Trophoblast cell (in vitro differentiated cells and primary cell): ENCODE results near the gene ITFG1.

Source experiments
- DNase-seq, 2 donors: peaks; one replicate each; pipeline ENCODE4 v3.0.0-alpha.2; 2016
- H2AFZ ChIP-seq: 2 replicates; pipeline ENCODE4 v1.6.1; 2013; ENCODE audit warnings: low read length, moderate library complexity, mild to moderate bottlenecking; ENCODE audit not compliant: insufficient read depth, poor library complexity
- H2AK5ac ChIP-seq: 2 replicates; pipeline ENCODE4 v1.6.1; 2013; ENCODE audit warnings: mild to moderate bottlenecking, low read length
- H2BK120ac ChIP-seq: 2 replicates; pipeline ENCODE4 v1.6.1; 2013; ENCODE audit warnings: low read length, mild to moderate bottlenecking, moderate library complexity; ENCODE audit not compliant: insufficient read depth, poor library complexity
- H2BK12ac ChIP-seq: 2 replicates; pipeline ENCODE4 v1.6.1; 2013; ENCODE audit warnings: mild to moderate bottlenecking, low read length, moderate library complexity
- H2BK5ac ChIP-seq: 2 replicates; pipeline ENCODE4 v1.6.1; 2013; ENCODE audit warnings: low read length, low read depth, moderate library complexity, mild to moderate bottlenecking; ENCODE audit not compliant: poor library complexity
- H3K14ac ChIP-seq: 2 replicates; pipeline ENCODE4 v1.6.1; 2013; ENCODE audit warnings: mild to moderate bottlenecking, low read length
- H3K18ac ChIP-seq: 2 replicates; pipeline ENCODE4 v1.6.1; 2013; ENCODE audit warnings: mild to moderate bottlenecking, low read length
- H3K23ac ChIP-seq: 2 replicates; pipeline ENCODE4 v1.6.1; 2013; ENCODE audit warnings: low read length
- H3K27ac ChIP-seq: 2 replicates; pipeline ENCODE4 v1.5.1; 2013; ENCODE audit warnings: low read depth, mild to moderate bottlenecking, inconsistent platforms, low read length, moderate library complexity
- H3K27me3 ChIP-seq: 2 replicates; pipeline ENCODE4 v1.6.1; 2013; ENCODE audit warnings: inconsistent platforms, mild to moderate bottlenecking, low read length, moderate library complexity; ENCODE audit not compliant: insufficient read depth
- H3K36me3 ChIP-seq, 2 experiments: 1 replicate in 1 of 2; 2 replicates in 1 of 2; pipeline ENCODE4 v1.6.1; 2013; ENCODE audit warnings: low read length in 2 of 2, mild to moderate bottlenecking in 2 of 2, moderate library complexity in 1 of 2; ENCODE audit not compliant: insufficient read depth in 2 of 2, control insufficient read depth in 1 of 2
- H3K4ac ChIP-seq: 2 replicates; pipeline ENCODE4 v1.6.1; 2013; ENCODE audit warnings: low read depth, mild to moderate bottlenecking, low read length, moderate library complexity
- H3K4me1 ChIP-seq, 2 experiments: 1 replicate in 1 of 2; 2 replicates in 1 of 2; pipeline ENCODE4 v1.6.1; 2013; ENCODE audit warnings: low read length in 2 of 2, mild to moderate bottlenecking in 2 of 2, moderate library complexity in 1 of 2; ENCODE audit not compliant: insufficient read depth in 2 of 2, control insufficient read depth in 1 of 2
- H3K4me2 ChIP-seq: 2 replicates; pipeline ENCODE4 v1.6.1; 2013; ENCODE audit warnings: inconsistent platforms, mild to moderate bottlenecking, low read length, moderate library complexity
- H3K4me3 ChIP-seq: 2 replicates; pipeline ENCODE4 v1.5.1; 2013; ENCODE audit warnings: mild to moderate bottlenecking, low read depth, low read length, inconsistent platforms
- H3K79me1 ChIP-seq: one replicate; pipeline ENCODE4 v1.6.1; 2013; ENCODE audit warnings: low read length
- H3K79me2 ChIP-seq: 2 replicates; pipeline ENCODE4 v1.6.1; 2013; ENCODE audit warnings: low read length, mild to moderate bottlenecking; ENCODE audit not compliant: control insufficient read depth, insufficient read depth, poor library complexity
- H3K9ac ChIP-seq: 2 replicates; pipeline ENCODE4 v1.6.1; 2013; ENCODE audit warnings: mild to moderate bottlenecking, low read length
- H3K9me3 ChIP-seq: 2 replicates; pipeline ENCODE4 v1.6.1; 2013; ENCODE audit warnings: low read depth, mild to moderate bottlenecking, control low read depth, inconsistent platforms, low read length; ENCODE audit not compliant: insufficient read depth
- H4K12ac ChIP-seq: 2 replicates; pipeline ENCODE4 v1.6.1; 2013; ENCODE audit warnings: low read depth, mild to moderate bottlenecking, low read length, moderate library complexity
- H4K8ac ChIP-seq: 2 replicates; pipeline ENCODE4 v1.6.1; 2013; ENCODE audit warnings: low read depth, mild to moderate bottlenecking, low read length, moderate library complexity
- H4K91ac ChIP-seq: one replicate; pipeline ENCODE4 v1.6.1; 2013; ENCODE audit warnings: low read depth, mild to moderate bottlenecking, low read length, moderate library complexity
- WGBS: extraction: QIAGEN DNeasy Blood & Tissue Kit; methylation state at CpG from one replicate; pipeline ENCODE4 v1.1.7; 2013; ENCODE audit warnings: missing lambda C conversion rate; ENCODE audit not compliant: insufficient read length, insufficient coverage; ENCODE audit errors: extremely low coverage; 5-methylcytosine and 5-hydroxymethylcytosine counted together

The ITFG1 gene

DNA sequence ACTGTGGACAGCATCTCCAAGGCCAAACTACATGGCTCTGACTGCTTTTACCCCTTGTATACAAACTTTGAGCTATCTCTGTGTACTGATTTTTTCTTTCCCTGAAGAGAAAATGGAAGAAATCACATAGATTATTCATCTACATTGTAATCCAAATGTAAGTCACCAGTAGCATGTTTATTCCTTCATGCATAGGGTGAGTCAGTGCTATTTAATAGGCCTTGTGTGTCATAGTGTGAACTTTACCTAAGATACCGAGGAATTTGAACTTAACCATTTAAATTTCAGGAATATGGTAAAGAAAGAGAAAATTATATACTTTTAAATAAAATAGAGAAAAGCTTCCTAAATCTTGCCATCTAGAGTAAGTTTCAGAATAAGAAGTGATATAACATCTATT, 16.8 kb upstream of the ITFG1 start:
- Histone ChIP-seq H3K4me2 (no peak overlapping the region), H4K8ac (no peak overlapping the region), H3K36me3 (peaks cover 0 to 3% of the 10 kb centered on the region in 2 experiments), H2BK12ac (no peak overlapping the region), H3K27ac (no peak overlapping the region), H3K23ac (no peak overlapping the region), H2AK5ac (no peak overlapping the region), H4K91ac (no peak overlapping the region), H3K9ac (no peak overlapping the region), H3K27me3 (no peaks in the 10 kb centered on the region), H3K14ac (no peak overlapping the region), H2BK120ac (no peak overlapping the region), H4K12ac (no peak overlapping the region), H3K79me1 (no peaks in the 10 kb centered on the region), H3K9me3 (no peaks in the 10 kb centered on the region), H3K79me2 (peaks cover under 1% of the 10 kb centered on the region), H3K4me1 (no peaks in the 10 kb centered on the region), H3K4ac (no peak overlapping the region), H3K18ac (no peak overlapping the region), H3K4me3 (no peak overlapping the region), H2AFZ (no peak overlapping the region), H2BK5ac (no peak overlapping the region)
- DNase-seq, result no peak
- no CpG with 5 or more reads among the region's 1 CpG for WGBS

DNA sequence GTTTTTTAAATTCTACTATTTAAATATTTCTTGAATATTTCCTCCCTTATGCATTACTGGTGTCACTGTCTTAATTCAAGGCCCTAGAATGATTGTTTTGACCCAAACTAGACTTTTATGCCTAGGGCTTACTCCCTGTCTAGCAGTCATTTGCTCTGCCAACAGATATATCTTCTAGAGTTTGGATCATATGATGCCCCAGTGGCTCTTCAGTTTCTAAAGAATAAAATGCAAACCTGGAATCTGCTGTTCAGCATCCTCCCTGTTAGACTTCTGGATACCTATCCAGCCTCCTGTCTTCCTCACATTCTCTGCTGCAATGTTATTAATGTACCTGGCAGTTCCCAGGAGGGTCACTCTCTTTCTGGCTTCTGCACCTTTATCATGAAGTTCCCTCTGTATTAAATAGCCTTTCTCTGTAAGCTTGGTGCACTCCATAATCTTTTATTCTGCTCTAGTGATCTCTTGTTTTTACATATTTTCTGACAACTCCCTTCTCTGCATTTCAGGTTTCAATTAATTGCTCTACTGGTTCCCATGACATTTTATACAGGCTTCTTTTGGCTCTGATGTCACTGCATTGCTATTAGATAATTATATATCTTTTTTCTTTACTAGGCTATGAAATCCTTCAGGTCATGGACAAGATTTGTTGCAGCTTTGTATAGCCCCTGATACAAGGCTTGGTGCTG, 15.9 kb upstream of the ITFG1 start:
- Histone ChIP-seq H2AFZ (no peak overlapping the region), H2BK120ac (no peak overlapping the region), H3K4me3 (no peak overlapping the region), H3K4ac (no peak overlapping the region), H3K9ac (no peak overlapping the region), H3K36me3 (peaks cover 0 to 3% of the 10 kb centered on the region in 2 experiments), H3K4me1 (no peaks in the 10 kb centered on the region), H2BK12ac (no peak overlapping the region), H3K27ac (no peak overlapping the region), H3K23ac (no peak overlapping the region), H3K14ac (no peak overlapping the region), H4K12ac (no peak overlapping the region), H3K4me2 (no peak overlapping the region), H2AK5ac (no peak overlapping the region), H3K9me3 (no peaks in the 10 kb centered on the region), H4K8ac (no peak overlapping the region), H3K79me1 (no peaks in the 10 kb centered on the region), H3K18ac (no peak overlapping the region), H3K27me3 (no peaks in the 10 kb centered on the region), H4K91ac (no peak overlapping the region), H2BK5ac (no peak overlapping the region), H3K79me2 (peaks cover 2% of the 10 kb centered on the region)
- DNase-seq, result no peak

DNA sequence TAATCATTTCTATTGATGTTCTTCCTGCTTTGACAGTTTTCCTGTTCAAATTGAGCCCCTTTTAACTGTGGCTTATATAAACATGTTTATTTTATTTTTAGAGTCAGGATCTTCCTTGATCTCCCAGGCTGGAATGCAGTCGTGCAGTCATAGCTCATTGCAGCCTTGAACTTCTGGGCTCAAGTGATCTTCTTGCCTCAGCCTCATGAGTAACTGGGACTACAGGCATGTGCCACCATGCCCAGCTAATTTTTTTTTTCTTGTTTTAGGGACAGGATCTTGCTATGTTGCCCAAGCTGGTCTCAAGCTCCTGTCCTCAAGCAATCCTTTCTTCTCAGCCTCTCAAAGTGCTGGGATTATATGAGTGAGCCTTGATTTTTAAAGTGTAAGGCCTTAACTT, 14.9 kb upstream of the ITFG1 start:
- H3K4ac ChIP-seq, result no peak overlapping the region

DNA sequence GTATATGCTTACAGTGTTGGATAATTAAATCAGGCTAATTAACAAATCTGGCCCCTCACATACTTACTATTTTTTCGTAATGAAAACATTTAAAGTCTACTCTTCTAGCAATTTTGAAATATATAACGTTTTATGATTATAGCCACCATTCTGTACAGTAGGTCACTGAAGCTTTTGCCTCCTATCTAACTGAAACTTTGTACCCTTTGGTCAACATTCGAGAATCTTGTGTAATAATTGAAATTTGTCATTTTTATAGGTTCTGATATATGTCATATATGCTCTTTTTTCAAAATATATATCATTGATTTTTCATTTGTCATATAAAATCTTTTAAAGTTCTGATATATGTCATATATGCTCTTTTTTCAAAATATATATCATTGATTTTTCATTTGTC, 12.9 kb upstream of the ITFG1 start:
- Histone ChIP-seq H3K27ac (no peak overlapping the region), H4K8ac (no peak overlapping the region), H4K91ac (no peak overlapping the region), H2AK5ac (no peak overlapping the region), H3K4me2 (no peak overlapping the region), H3K14ac (no peak overlapping the region), H3K36me3 (peaks cover 0 to 3% of the 10 kb centered on the region in 2 experiments), H3K79me1 (peaks cover 2% of the 10 kb centered on the region), H3K79me2 (peaks cover 2% of the 10 kb centered on the region), H2AFZ (no peak overlapping the region), H2BK120ac (no peak overlapping the region), H3K27me3 (no peaks in the 10 kb centered on the region), H3K23ac (no peak overlapping the region), H3K4me1 (peaks cover 0 to 3% of the 10 kb centered on the region in 2 experiments), H2BK5ac (no peak overlapping the region), H2BK12ac (no peak overlapping the region), H3K9ac (no peak overlapping the region), H3K9me3 (no peaks in the 10 kb centered on the region), H3K4ac (no peak overlapping the region), H4K12ac (no peak overlapping the region), H3K4me3 (no peak overlapping the region), H3K18ac (no peak overlapping the region)
- DNase-seq, result no peak
- WGBS, result no CpG with 5 or more reads among the region's 3 CpGs

More for the DNA sequence above, 14.9 kb upstream of the ITFG1 start:
- Histone ChIP-seq H3K4me3 (no peak overlapping the region), H3K9ac (no peak overlapping the region), H2AFZ (no peak overlapping the region), H3K9me3 (no peaks in the 10 kb centered on the region), H3K4me2 (no peak overlapping the region), H3K79me2 (peaks cover 2% of the 10 kb centered on the region), H3K18ac (no peak overlapping the region), H2BK120ac (no peak overlapping the region), H3K27me3 (no peaks in the 10 kb centered on the region), H3K14ac (no peak overlapping the region), H4K8ac (no peak overlapping the region), H2BK5ac (no peak overlapping the region), H4K91ac (no peak overlapping the region), H2BK12ac (no peak overlapping the region), H4K12ac (no peak overlapping the region), H3K36me3 (peaks cover 0 to 3% of the 10 kb centered on the region in 2 experiments), H2AK5ac (no peak overlapping the region), H3K27ac (no peak overlapping the region), H3K4me1 (no peaks in the 10 kb centered on the region), H3K79me1 (no peaks in the 10 kb centered on the region), H3K23ac (no peak overlapping the region)
- peak in 1 of 2 donors; percentile 24 for DNase-seq
- no CpG with 5 or more reads among the region's 1 CpG for WGBS
